Measurements from ENCODE around the gene DVL1.

The DVL1 gene

GRCh38 chr1:1295154-1295923, 53.9 kb downstream of the DVL1 start:
- DNase-seq: no peak

GRCh38 chr1:1294250-1294890, 54.8 kb downstream of the DVL1 start:
- no peak for DNase-seq

- no peak for DNase-seq
Measured at GRCh38 chr1:1293263-1294249, 55.7 kb downstream of the DVL1 start.

- DNase-seq: no peak
Measured at GRCh38 chr1:1292851-1293250, 56.4 kb downstream of the DVL1 start.

- DNase-seq: no peak
Measured at GRCh38 chr1:1292442-1292779, 56.8 kb downstream of the DVL1 start.

- DNase-seq: peak; percentile 64
Measured at GRCh38 chr1:1291548-1292441, 57.4 kb downstream of the DVL1 start.

GRCh38 chr1:1291023-1291528, 58.1 kb downstream of the DVL1 start:
- DNase-seq: no peak

- peak; percentile 45 for DNase-seq
Measured at GRCh38 chr1:1290238-1290731, 58.9 kb downstream of the DVL1 start.

- no peak for DNase-seq
Measured at GRCh38 chr1:1287288-1288110, 61.7 kb downstream of the DVL1 start.

GRCh38 chr1:1286313-1287261, 62.6 kb downstream of the DVL1 start:
- DNase-seq: no peak

GRCh38 chr1:1285611-1286311, 63.5 kb downstream of the DVL1 start:
- DNase-seq: no peak

Measured in fibroblast of skin of right biceps (primary cell).